MCF 10A (cell line): Measurements from ENCODE around the gene MAB21L4. TPM values are rescaled to one million over a fixed set of nuclear protein-coding genes. Genes with fewer than 3 reads are reported as not detected.

Experiments used
- BruUV-seq: library from RNA; stranded (reverse); fragments of 400-500 nt; replicated peaks from 2 replicates; lab custom pipeline; 2021; lab: Mats Ljungman, UMichigan
- CTCF ChIA-PET: fragments of 300-600 bp; sonication (Branson Sonifier 250); formaldehyde crosslinking; extraction: SDS; loops from one replicate; lab custom pipeline; 2021; ENCODE audit warnings: antibody characterized with exemption, inconsistent platforms; lab: Yijun Ruan, JAX
- POLR2A ChIA-PET: fragments of 300-600, 350-650 bp; sonication (Branson Sonifier 250); formaldehyde crosslinking; extraction: SDS; loops from one replicate; lab custom pipeline; 2020; ENCODE audit warnings: antibody characterized with exemption, inconsistent platforms; lab: Yijun Ruan, JAX
- DNase-seq: peaks from one replicate; pipeline ENCODE4 v3.0.0-alpha.2; 2018; ENCODE audit not compliant: unreplicated experiment
- H3K27ac Mint-ChIP-seq: one replicate; pipeline ENCODE4 v1.8.0; 2022; ENCODE audit warnings: mild to moderate bottlenecking, low read depth, mixed read lengths; ENCODE audit not compliant: unreplicated experiment
- H3K27me3 Mint-ChIP-seq: one replicate; pipeline ENCODE4 v1.8.0; 2022; ENCODE audit warnings: mixed read lengths; ENCODE audit not compliant: insufficient read depth, unreplicated experiment
- H3K36me3 Mint-ChIP-seq: one replicate; pipeline ENCODE4 v1.8.0; 2022; ENCODE audit warnings: mild to moderate bottlenecking, moderate library complexity, mixed read lengths; ENCODE audit not compliant: insufficient read depth, unreplicated experiment
- H3K4me1 Mint-ChIP-seq: one replicate; pipeline ENCODE4 v1.8.0; 2022; ENCODE audit warnings: mixed read lengths; ENCODE audit not compliant: insufficient read depth, unreplicated experiment
- H3K4me3 Mint-ChIP-seq: one replicate; pipeline ENCODE4 v1.8.0; 2022; ENCODE audit warnings: mild to moderate bottlenecking, moderate library complexity, mixed read lengths; ENCODE audit not compliant: unreplicated experiment
- H3K9me3 Mint-ChIP-seq: one replicate; pipeline ENCODE4 v1.8.0; 2022; ENCODE audit warnings: mixed read lengths; ENCODE audit not compliant: unreplicated experiment
- intact Hi-C: fragments of 100-400 bp; cut with micrococcal nuclease; formaldehyde crosslinking; loops from 2 replicates; pipeline ENCODE4 v1.14.1; 2022
- total RNA-seq: library from RNA; stranded (reverse); gene quantifications from 2 replicates; pipeline ENCODE4 v1.2.3, GENCODE V29; 2022
- TF ChIP-seq, protein P1 (sequence below): fragments of 200-600 bp; IDR thresholded peaks from one replicate; pipeline ENCODE4 v1.8.0; 2022; ENCODE audit warnings: antibody characterized with exemption, mild to moderate bottlenecking; ENCODE audit not compliant: unreplicated experiment

MAB21L4 gene
- total RNA-seq, 1 experiment from 2014 or later: not detected

DNA sequence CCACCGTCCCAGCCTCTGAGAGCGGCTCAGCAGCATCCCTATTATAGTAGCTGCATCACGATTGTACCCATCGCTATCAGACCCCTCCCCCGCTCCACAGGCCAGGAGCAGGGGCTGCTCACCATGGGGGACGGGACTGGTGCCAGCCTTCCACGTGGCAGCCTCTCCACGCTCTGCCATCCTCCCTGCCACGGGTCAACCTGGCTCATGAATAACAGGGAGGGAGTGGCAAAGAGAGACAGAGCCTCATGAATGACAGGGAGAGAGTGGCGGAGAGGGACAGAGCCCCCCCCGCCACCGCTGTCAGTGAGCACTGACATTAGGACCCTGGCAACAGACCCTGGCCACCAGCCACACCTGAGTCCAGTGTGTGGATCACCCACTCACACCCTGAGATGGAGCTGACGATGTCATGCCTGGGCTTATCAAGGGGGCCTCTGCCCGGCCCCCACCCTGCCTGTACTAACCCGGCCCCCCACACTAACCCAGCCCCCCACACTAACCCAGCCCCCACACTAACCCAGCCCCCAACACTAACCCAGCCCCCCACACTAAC is 27.1 kb upstream of the MAB21L4 start:
- BruUV-seq: no TSS peak
- POLR2A ChIA-PET: interaction anchor here (0.6 kb wide), 1 partner anchor 1643 kb away, joined by 3 read pairs; no protein-coding TSS in a partner anchor
- TF ChIP-seq, protein P1, sequence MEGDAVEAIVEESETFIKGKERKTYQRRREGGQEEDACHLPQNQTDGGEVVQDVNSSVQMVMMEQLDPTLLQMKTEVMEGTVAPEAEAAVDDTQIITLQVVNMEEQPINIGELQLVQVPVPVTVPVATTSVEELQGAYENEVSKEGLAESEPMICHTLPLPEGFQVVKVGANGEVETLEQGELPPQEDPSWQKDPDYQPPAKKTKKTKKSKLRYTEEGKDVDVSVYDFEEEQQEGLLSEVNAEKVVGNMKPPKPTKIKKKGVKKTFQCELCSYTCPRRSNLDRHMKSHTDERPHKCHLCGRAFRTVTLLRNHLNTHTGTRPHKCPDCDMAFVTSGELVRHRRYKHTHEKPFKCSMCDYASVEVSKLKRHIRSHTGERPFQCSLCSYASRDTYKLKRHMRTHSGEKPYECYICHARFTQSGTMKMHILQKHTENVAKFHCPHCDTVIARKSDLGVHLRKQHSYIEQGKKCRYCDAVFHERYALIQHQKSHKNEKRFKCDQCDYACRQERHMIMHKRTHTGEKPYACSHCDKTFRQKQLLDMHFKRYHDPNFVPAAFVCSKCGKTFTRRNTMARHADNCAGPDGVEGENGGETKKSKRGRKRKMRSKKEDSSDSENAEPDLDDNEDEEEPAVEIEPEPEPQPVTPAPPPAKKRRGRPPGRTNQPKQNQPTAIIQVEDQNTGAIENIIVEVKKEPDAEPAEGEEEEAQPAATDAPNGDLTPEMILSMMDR: no peak
- peaks cover 8% of the 10 kb centered on the region for H3K4me1 Mint-ChIP-seq
- peaks cover 4% of the 10 kb centered on the region for H3K27me3 Mint-ChIP-seq
- no peaks in the 10 kb centered on the region for H3K9me3 Mint-ChIP-seq
- H3K4me3 Mint-ChIP-seq: no peak overlapping the region
- no peak overlapping the region for H3K27ac Mint-ChIP-seq
- CTCF ChIA-PET: no interaction called here
- no peak for DNase-seq
- intact Hi-C loops: no loop called here
- H3K36me3 Mint-ChIP-seq: no peaks in the 10 kb centered on the region

GRCh38 chr2:240922245-240922981 is 26.5 kb upstream of the MAB21L4 start:
- BruUV-seq: no TSS peak
- TF ChIP-seq, protein P1: no peak
- no peaks in the 10 kb centered on the region for H3K27me3 Mint-ChIP-seq
- no peaks in the 10 kb centered on the region for H3K9me3 Mint-ChIP-seq
- H3K4me3 Mint-ChIP-seq: no peak overlapping the region
- no peak overlapping the region for H3K27ac Mint-ChIP-seq
- peaks cover 8% of the 10 kb centered on the region for H3K4me1 Mint-ChIP-seq
- intact Hi-C loops: no loop called here
- POLR2A ChIA-PET: interaction anchor here (1.0 kb wide), 1 partner anchor 139 kb away, joined by 6 read pairs; no protein-coding TSS in a partner anchor
- H3K36me3 Mint-ChIP-seq: no peaks in the 10 kb centered on the region
- DNase-seq: no peak
- CTCF ChIA-PET: no interaction called here

DNA sequence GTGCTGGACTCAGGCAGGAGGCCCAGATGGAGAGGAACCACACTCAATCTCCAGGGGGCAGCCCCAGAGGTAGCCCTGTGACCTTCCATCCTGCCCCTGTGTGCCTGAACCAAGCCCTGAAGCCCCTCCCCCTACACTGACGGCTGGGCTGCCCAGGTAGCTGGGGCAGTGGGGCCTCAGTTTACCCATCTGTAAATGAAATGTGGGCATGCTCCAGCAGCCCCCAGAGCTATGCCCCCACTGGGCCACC is 26.0 kb upstream of the MAB21L4 start:
- Mint-ChIP-seq H3K4me1 (peaks cover 8% of the 10 kb centered on the region), H3K9me3 (no peaks in the 10 kb centered on the region), H3K36me3 (no peaks in the 10 kb centered on the region), H3K27ac (no peak overlapping the region), H3K4me3 (no peak overlapping the region), H3K27me3 (no peaks in the 10 kb centered on the region)
- CTCF ChIA-PET: no interaction called here
- no TSS peak for BruUV-seq
- POLR2A ChIA-PET: interaction anchor here (0.9 to 1.4 kb wide), 3 partner anchors 88 to 139 kb away, joined by 4 to 6 read pairs (median 5); no protein-coding TSS in a partner anchor
- no peak for DNase-seq
- TF ChIP-seq, protein P1: no peak
- intact Hi-C loops: no loop called here

DNA sequence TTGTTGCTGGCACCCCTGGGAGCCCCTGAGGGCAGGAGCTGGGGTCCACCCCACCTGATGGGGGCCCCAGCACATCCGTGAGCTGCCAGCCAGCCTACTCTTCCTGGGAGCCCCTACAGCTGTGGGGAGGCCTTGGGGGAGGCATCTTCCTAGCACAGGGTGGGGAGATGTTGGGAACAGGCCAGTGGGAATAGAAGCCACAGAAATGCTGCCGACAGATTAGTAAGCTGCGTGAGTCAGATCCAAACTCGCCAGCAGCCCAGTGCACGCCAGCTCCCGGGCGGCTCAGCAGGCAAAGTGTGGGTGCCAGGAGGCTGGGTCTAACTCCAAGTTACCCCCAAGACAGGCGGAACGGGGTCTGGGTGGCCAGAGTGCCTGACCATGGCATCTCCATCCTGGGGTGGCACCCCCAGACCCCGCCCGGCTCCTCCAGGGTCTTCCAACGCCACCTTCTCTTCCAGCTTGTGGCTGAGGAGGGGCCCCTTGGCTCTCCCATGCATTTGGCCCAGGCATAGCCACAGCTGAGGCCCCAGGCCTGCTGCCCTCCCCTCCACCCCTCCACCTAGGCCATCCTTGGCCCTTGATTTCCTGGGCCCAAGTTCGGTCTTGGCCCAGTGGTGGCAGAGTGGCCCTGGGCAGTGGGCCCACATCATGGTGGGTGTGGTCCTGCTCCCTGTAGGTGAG is 25.5 kb upstream of the MAB21L4 start:
- Mint-ChIP-seq H3K4me3 (peak overlapping the region; percentile 35), H3K36me3 (no peaks in the 10 kb centered on the region), H3K4me1 (peaks cover 8% of the 10 kb centered on the region), H3K27ac (peak overlapping the region; percentile 85), H3K9me3 (no peaks in the 10 kb centered on the region), H3K27me3 (no peaks in the 10 kb centered on the region)
- TF ChIP-seq, protein P1: no peak
- DNase-seq: peak; percentile 92
- ChIA-PET POLR2A (interaction anchor here (0.9 to 1.4 kb wide), 4 partner anchors 9 to 140 kb away, joined by 3 to 6 read pairs (median 4); no protein-coding TSS in a partner anchor), CTCF (interaction anchor here (0.6 kb wide), 2 partner anchors 41 to 80 kb away, joined by 3 read pairs; no protein-coding TSS in a partner anchor)
- intact Hi-C loops: no loop called here
- BruUV-seq: no TSS peak
